CD4-positive, alpha-beta T cell treated with Interleukin-17A for 4 hours (primary cell): ENCODE results near the gene C20orf204.

Experiments used
- DNase-seq: peaks from one replicate; pipeline ENCODE4 v3.0.0-alpha.2; 2020; ENCODE audit warnings: mixed read lengths

Gene C20orf204

GRCh38 chr20:64072498-64073063 lies 36.6 kb downstream of the C20orf204 start:
- DNase-seq = no peak

- DNase-seq = no peak
Measured at GRCh38 chr20:64073476-64074183, 37.6 kb downstream of the C20orf204 start.

DNA sequence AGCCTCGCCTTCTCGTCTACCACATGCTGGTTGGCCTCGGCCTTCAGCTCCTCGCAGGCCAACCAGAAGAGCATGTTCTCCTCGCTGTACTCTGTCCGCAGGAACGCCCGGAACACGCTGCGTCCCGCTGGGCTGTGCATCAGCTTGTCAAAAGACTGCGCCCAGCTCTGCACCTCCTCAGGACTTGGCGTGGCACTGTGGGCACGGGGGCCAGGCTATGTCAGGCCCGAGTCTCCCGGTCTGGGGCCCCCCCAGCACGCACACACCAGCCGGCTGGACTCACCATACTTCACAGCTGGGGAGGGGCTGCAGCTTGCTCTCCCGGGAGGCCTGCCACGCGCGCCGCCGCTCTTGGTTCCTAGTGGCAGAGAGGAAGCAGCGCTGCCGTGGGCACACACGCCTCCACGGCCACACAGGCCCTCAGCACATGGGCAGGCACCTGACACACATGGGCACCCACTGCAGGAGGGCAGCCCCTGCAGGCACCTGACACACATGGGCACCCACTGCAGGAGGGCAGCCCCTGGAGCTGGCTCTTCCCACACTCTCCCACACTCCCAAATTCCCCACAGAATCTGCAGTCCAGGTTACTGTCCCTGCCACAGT lies 38.3 kb downstream of the C20orf204 start:
- no peak for DNase-seq

DNA sequence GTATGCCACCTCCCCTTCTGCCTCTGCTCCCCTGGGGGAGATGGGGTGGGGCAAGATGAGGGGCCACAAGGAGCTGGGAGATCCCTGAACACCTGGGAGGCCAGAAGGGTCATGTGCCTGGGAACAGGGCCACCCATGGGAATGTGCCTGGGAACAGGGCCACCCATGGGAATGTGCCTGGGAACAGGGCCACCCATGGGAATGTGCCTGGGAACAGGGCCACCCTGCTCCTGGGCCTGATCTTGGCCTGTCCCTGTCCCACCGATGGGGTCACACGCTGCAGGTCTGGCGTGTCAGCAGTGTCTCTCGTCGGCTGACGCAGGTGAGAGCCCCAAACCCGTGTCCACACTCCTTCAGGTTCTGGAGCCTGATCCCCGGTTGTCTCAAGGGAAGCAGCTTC lies 39.0 kb downstream of the C20orf204 start:
- DNase-seq = no peak

- DNase-seq = no peak
Measured at GRCh38 chr20:64075556-64075955, 39.6 kb downstream of the C20orf204 start.

DNA sequence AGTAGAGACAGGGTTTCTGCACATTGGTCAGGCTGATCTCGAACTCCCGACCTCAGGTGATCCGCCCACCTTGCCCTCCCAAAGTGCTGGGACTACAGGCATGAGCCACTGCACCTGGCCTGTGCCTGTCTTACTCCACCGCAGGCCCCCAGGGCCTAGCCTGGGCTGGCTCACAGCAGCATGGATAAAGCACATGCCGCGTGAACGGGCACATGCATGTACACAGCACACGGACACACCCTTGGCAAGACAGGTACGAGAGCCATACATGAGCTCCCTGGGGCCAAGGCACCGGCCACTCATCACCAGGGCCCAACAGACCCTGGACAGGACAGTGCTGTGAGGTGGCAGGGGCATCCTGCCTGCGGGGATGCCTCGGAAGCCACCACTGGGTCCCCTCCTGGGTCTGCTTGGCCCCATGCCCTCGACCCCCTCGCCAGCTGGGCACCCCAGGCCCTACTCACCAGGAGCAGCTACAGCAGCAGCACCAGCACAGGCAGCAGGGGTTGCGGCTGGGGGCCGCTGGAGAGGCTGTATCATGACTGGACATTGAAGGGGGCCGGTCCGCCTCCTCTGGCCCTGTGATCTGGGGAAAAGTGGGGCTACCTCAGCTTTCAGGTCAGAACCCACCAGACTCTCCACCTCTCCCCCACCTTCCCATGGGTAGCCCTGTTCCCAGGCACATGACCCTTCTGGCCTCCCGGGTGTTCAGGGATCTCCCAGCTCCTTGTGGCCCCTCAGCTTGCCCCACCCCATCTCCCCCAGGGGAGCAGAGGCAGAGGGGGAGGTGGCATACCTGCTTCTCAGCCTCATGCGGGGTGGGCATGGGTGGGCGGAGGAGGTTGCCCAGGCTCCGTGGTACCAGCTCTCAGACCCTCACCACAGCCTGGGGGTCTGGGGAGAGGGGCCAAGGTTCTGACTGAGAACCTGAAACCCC lies 40.3 kb downstream of the C20orf204 start:
- DNase-seq = no peak

DNA sequence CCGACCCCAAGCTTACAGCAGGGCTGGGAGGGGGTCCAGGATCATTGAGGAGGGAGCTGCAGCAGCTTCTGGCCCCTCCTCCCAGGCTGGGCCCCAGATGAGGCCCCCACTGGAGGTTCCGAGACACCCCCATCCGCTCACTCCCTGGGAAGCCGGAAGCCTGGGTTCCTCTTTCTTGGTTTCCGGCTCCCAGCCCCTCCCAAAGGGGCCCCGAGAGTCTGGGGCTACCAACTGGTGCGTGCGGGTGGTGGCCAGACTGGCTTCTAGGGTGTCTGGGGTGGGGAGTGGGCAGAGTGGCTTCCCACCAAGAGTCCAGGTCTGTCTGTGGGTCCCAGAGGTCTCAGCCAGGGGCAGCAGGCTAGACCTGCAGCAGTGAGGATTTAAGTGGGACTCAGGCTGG lies 41.1 kb downstream of the C20orf204 start:
- peak; percentile 65 for DNase-seq

DNA sequence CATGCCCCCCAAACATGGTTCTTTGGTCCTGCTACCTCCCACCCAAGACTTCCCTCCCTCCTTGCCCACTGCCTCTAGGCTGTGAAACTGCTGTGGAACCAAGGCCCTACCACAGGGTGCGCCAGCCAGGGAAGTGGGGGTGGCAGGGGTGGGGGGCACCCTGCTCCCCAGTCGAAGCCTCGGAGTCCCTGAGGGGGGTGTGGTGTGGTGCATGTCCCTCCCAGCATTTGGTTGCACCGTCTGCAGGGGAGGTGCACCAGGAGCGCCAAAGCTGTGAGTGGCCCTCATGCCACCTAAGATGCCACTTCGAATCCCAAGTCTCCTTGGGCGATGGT lies 41.5 kb downstream of the C20orf204 start:
- no peak for DNase-seq

GRCh38 chr20:64077876-64078551 lies 42.0 kb downstream of the C20orf204 start:
- peak; percentile 78 for DNase-seq

GRCh38 chr20:64078934-64079272 lies 42.9 kb downstream of the C20orf204 start:
- no peak for DNase-seq

DNA sequence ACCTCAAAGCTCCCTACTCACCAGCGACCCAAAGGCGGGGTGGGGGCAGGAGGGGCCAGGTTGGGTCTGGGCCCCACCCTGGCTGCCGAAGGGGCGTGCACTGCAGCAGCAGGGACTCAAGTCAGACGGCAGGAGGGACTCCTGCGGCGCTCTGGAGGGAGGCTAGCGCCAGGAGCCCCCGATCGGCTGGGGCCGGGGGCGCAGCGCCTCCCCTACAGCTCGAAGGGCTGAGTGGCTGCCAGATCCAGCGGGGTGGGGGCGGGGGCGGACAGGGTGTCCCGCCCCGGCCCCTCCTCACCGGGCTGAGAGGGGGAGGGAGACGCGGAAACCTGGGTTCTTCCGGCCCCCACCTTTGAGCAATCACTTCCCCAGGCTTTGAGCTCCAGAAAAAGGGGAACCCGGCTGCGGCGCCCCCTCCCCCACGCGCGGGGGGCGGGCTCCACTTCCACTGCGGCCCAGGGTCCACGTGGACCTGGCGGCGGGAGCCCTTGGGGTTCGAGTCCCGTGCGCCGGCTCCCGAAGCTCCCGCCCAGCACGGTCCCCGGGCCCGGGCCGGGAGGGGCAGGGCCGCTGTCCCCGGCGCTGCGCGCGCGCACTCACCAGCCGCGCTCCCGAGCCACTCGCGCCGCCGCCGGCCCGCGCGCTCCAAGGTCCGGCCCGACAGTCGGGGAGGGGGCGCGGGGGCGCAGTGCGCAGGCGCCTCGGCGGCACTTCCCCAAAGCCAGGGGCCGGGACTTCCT lies 43.5 kb downstream of the C20orf204 start, which contains the start of gene RGS19:
Gene RGS19 (minus strand): TSS at position 246 of the 740 bp plus-strand sequence. CDS start 2,632 bp downstream, outside the sequence.
- DNase-seq = peak; percentile 84

GRCh38 chr20:64080013-64080812 lies 44.2 kb downstream of the C20orf204 start, which contains the start of gene OPRL1:
OPRL1 (plus strand) TSS chr20:64080082; CDS start chr20:64092721, 12,639 bp downstream.
- no peak for DNase-seq

DNA sequence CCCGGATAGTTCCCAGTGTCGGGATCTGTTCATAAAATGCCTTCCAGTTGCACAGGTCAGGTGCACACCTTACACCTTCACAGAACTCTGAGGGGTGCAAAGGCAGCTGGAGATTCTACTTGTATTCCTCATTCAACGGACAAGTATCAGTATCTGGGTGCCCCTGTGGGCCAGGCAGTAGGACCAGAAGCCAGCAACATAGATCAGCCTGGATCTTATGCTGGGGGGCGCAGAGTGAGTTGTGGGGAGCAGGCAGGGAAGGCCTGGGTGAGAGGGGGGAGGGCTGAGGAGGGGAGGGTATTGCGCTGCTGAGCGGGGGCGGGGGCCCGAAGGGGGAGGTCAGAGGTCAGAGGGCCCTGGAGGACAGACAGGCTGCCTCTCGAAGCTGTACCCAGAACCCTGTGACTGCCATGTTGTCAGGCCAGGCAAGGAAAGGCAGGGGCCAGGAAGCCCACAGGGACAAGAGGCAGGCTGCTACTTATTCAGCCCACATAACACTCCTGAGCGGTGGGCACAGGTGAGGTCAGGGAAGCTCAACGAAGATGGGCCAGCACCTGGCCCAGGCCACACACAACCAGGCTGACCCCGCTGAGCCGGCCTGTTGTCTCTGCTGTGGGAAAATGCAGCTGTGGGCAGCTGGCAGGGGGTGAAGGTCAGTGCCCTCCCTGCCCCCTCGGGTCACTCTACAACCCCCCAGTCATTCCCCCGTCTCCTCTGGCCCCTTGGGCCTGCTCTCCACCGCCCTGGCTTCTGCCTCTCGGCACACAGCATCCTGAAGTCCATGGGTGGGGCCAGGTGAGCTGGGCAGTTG lies 45.0 kb downstream of the C20orf204 start:
- no peak for DNase-seq

- DNase-seq = no peak
Measured at GRCh38 chr20:64081624-64081964, 45.6 kb downstream of the C20orf204 start.

DNA sequence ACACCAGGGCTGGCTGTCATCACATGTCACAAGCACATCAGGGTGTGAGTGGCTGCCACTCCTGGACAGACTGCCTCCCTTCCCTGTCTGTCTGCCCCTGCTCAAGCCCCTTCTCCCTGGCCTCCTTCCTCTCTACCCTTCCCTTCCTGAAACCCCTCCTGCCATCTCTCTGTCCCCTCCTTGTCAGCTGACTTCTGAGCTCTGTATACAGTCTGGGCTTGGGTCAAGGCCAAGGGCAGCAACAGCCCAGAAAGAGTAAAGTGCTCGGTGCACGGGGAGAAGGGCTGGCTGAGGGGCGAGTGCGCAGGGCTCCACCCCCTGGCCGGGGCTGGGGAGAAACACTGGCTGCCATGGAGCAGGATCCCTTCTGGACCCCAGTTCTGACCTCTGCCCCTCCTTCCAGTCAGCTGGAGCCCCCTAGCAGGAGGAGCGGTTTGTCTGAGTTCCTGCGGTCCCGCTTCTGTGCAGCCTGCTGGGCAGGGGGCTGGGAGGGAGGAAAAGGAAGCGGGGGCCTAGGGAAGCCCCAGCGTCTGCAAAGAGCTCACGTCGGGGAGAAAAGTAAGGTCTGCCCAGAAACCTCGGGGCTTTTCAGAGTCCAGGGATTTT lies 46.2 kb downstream of the C20orf204 start:
- DNase-seq = no peak

- no peak for DNase-seq
Measured at GRCh38 chr20:64082820-64083377, 46.9 kb downstream of the C20orf204 start.

DNA sequence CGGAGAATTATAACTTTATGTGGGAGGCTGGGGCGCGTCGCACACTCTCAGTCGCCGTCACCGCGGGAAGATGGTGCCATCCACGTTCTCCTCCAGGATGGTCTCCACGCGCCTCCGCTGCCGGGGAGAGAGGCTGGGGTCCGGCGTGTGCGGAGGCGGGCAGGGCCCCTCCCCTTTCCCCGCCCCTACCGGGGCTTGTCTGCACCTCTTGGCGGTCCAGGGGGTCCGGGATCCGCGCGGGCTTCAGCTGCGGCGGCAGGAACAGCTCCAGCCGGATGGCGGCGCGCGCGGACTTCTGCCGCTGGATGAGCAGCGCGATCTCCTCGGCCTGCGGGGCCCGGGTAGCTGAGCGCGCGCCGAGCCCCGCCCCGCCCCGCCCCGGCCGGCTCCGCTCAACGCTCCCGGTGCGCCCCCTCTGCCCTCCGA lies 47.4 kb downstream of the C20orf204 start:
- DNase-seq = peak; percentile 83

- peak; percentile 23 for DNase-seq
Measured at GRCh38 chr20:64083804-64084684, 48.1 kb downstream of the C20orf204 start, which contains the start of gene LKAAEAR1. LKAAEAR1 (minus strand) TSS chr20:64084398; CDS start chr20:64084219, 179 bp downstream.
